Measurements from ENCODE around the gene ACAN.

The ACAN gene

GRCh38 chr15:88788036-88788435 is 15.2 kb upstream of the ACAN start:
- in situ Hi-C loops (cut with MboI; ENCODE audit: low pct_unique_long_range_greater_than_20kb, low sequenced_read_pairs, unreplicated experiment), result no loop called here
- DNase-seq (ENCODE audit: low spot score), result no peak
- TF ChIP-seq CTCF (IDR thresholded peaks at IDR 0.05; ENCODE audit: extremely low read depth, insufficient read depth, missing control alignments), result no peak

- no peak for TF ChIP-seq CTCF (IDR thresholded peaks at IDR 0.05; ENCODE audit: extremely low read depth, insufficient read depth, missing control alignments)
- in situ Hi-C loops (cut with MboI; ENCODE audit: low pct_unique_long_range_greater_than_20kb, low sequenced_read_pairs, unreplicated experiment), result no loop called here
- no peak for DNase-seq (ENCODE audit: low spot score)
These were observed 14.4 kb upstream of the ACAN start for GRCh38 chr15:88788816-88789215.

GRCh38 chr15:88790486-88790885 is 12.8 kb upstream of the ACAN start:
- DNase-seq (ENCODE audit: low spot score), result no peak
- in situ Hi-C loops (cut with MboI; ENCODE audit: low pct_unique_long_range_greater_than_20kb, low sequenced_read_pairs, unreplicated experiment), result no loop called here
- no peak for TF ChIP-seq CTCF (IDR thresholded peaks at IDR 0.05; ENCODE audit: extremely low read depth, insufficient read depth, missing control alignments)

GRCh38 chr15:88791637-88792036 is 11.6 kb upstream of the ACAN start:
- no peak for DNase-seq (ENCODE audit: low spot score)
- TF ChIP-seq CTCF (IDR thresholded peaks at IDR 0.05; ENCODE audit: extremely low read depth, insufficient read depth, missing control alignments), result no peak
- in situ Hi-C loops (cut with MboI; ENCODE audit: low pct_unique_long_range_greater_than_20kb, low sequenced_read_pairs, unreplicated experiment), result no loop called here

GRCh38 chr15:88792342-88793282 is 10.6 kb upstream of the ACAN start:
- DNase-seq (ENCODE audit: low spot score), result no peak

GRCh38 chr15:88794001-88794400 is 9.2 kb upstream of the ACAN start:
- in situ Hi-C loops (cut with MboI; ENCODE audit: low pct_unique_long_range_greater_than_20kb, low sequenced_read_pairs, unreplicated experiment), result no loop called here
- TF ChIP-seq CTCF (IDR thresholded peaks at IDR 0.05; ENCODE audit: extremely low read depth, insufficient read depth, missing control alignments), result no peak
- no peak for DNase-seq (ENCODE audit: low spot score)

More at GRCh38 chr15:88792342-88793282, 10.6 kb upstream of the ACAN start:
- TF ChIP-seq CTCF (IDR thresholded peaks at IDR 0.05; ENCODE audit: extremely low read depth, insufficient read depth, missing control alignments), result no peak
- in situ Hi-C loops (cut with MboI; ENCODE audit: low pct_unique_long_range_greater_than_20kb, low sequenced_read_pairs, unreplicated experiment), result no loop called here

All from GM13977 (cell line).